RPMI8226 (cell line): ENCODE data around the gene FRA10AC1.
"Not testable (repeated sequence)": the region's sequence is repeated elsewhere in the genome, so short reads cannot be mapped to it uniquely, and the experiment has no call there.

ENCODE experiments used
- DNase-seq: peaks from one replicate; pipeline ENCODE4 v3.0.0-alpha.2; 2015

FRA10AC1 gene

DNA sequence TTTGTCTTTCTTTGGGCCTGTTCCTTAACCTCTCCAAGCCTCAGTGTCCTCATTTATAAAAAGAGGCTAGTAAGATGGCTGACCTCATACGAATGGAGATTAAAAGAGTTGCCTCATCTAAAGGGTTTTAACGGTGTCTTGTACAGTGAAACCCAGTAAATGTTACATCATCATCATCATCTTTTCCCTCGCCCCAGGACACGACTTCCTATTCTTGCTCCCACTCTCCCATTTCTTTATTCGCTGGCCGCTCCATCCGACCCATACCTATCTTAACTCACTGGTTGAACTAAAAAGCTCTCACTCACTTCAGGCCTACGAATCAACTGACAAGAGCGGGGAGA is 554 bp downstream of the FRA10AC1 start:
- no peak for DNase-seq

DNA sequence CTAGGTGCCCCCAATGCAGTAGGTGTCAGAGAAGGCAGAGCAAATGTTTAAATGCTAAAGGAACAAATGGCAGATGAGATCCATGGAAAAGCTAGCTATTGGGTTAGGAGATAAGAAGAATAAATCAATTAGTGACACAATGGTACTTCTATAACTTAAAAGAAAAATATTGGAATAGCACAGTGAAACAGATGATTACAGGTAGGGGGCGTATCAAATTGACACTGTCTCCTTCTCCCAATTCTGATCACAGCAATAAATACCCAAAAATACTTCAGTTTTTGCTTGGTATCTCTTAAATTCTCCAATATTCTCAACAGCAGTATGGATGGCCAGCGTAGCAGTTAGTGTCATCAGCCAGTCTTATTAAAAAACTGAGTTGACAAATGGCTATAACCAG is 5.2 kb downstream of the FRA10AC1 start:
- DNase-seq: no peak

- DNase-seq: not testable (repeated sequence)
These were observed 5.8 kb downstream of the FRA10AC1 start for GRCh38 chr10:93696582-93696981.

- DNase-seq: no peak
These were observed 6.7 kb downstream of the FRA10AC1 start for GRCh38 chr10:93695740-93696139.

- DNase-seq: no peak
These were observed 14.7 kb downstream of the FRA10AC1 start for GRCh38 chr10:93687737-93688136.

DNA sequence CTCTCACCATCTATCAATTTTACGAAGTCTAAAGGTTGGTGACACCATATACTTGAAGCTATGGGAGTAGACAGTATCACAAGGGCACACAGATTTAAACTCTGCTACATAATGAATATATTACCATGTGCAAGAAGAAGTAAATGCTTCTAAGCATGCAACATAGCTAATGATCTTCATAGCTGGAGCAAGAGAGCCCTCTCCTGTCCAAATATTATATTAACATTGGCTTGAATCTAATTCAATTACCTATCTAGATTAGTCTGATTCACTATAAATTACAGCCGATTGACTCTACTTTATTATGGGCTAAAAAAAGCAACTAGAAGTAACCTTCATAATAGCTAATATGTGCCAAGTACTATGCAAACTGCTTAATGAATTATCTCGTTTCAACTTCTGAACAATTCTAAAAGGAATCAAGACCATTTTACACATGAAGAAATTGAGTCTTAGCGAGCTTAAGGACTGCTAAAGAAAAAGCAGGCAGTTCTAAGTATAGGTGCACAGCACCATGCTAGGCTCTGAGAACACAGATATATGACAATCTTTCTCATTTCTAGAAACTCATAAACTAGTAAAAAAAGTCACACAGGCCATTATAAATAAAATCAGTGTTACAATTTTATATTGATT is 21.9 kb downstream of the FRA10AC1 start:
- DNase-seq: peak; percentile 43

GRCh38 chr10:93678805-93679587 is 23.4 kb downstream of the FRA10AC1 start:
- DNase-seq: no peak

DNA sequence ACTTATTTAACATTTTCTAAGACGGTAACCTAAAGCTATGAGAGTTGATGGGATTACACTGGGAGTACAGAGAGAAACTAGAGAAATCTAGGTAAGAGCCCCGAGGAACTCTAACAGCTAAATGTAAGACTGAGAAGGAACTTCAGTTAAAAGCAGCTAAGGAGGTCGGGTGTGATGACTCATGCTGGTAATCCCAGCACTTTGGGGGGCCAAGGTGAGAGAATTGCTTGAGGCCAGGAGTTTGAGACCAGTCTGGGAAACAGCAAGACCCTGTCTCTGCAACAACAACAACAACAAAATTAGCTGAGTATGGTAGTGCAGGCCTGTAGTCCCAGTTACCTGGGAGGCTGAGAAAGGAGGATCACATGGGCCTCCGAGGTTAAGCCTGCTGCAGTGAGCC is 24.0 kb downstream of the FRA10AC1 start:
- no peak for DNase-seq

- no peak for DNase-seq
These were observed 28.6 kb downstream of the FRA10AC1 start for GRCh38 chr10:93673791-93674190.

GRCh38 chr10:93672890-93673289 is 29.5 kb downstream of the FRA10AC1 start:
- no peak for DNase-seq

DNA sequence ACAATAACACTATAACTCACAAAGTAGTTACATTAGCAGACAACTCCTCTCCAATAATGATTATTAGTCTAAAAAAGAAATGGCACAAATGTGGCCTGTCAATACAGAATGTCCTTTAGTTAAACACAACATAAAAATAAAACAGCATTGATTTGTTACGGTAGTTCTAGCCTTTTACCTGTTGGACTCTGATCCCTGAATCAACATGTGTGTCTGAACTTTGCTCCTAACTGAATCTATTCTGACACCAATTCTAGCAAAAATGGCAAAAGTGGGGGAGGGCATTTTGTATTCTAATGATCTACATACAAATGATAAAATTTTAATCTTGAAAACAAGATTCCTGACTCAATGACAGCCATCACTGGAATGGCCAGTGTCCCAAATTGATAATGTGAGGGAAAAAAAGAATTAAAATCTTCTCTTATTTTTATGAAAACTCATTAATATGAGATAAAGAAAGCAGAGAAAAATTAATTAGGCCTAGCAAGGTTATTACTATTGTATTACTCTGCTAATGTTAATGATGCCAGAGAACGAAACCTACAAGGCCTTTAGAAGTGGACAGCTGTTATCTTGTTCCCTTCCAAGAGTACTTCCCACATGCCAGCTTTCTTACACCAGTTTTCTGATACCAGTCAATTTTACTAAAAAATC is 30.2 kb downstream of the FRA10AC1 start:
- DNase-seq: no peak

- DNase-seq: no peak
These were observed 31.4 kb downstream of the FRA10AC1 start for GRCh38 chr10:93671042-93671441.

- no peak for DNase-seq
These were observed 32.0 kb downstream of the FRA10AC1 start for GRCh38 chr10:93670372-93670771.

- DNase-seq: no peak
These were observed 34.6 kb downstream of the FRA10AC1 start for GRCh38 chr10:93667795-93668194.

DNA sequence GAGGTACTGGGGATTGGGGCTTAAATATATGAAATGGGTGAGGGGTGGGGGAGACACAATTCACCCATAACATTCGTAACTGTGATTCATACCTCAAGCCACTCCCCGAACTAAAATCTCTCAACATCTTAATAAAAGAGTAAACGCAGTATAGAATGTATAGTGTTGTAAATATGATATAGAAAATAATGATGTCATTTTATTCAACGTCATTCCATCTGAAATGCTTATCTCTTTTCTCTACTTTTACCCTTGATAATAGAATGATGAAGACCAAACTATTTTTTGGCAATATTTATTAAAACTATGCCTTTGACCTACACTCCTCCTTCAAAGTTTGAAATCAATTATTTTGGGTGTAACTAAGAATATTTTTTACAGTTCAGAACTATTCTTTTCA is 36.4 kb downstream of the FRA10AC1 start:
- DNase-seq: no peak

GRCh38 chr10:93657757-93658156 is 44.6 kb downstream of the FRA10AC1 start:
- DNase-seq: no peak

DNA sequence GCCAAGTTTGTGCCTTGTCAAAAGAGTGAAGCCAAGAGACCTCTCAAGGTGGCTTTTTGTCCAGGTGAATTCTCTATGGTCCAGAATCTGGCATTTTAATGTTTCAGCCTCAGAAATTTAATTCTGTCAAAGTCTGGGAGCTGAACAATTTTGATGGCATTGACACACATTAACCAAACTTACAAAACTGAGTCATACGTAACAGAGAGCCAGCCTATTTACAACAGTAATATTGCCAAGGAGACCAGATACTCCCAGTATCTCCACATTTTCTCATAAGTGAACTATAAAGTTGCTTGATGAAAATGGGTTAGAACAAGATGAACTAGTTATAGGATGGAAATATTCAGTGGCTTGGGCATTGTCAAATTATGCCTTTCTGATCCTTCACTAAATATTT is 46.2 kb downstream of the FRA10AC1 start:
- DNase-seq: no peak

GRCh38 chr10:93654201-93654600 is 48.2 kb downstream of the FRA10AC1 start:
- DNase-seq: no peak

GRCh38 chr10:93652857-93653256 is 49.5 kb downstream of the FRA10AC1 start:
- DNase-seq: no peak

DNA sequence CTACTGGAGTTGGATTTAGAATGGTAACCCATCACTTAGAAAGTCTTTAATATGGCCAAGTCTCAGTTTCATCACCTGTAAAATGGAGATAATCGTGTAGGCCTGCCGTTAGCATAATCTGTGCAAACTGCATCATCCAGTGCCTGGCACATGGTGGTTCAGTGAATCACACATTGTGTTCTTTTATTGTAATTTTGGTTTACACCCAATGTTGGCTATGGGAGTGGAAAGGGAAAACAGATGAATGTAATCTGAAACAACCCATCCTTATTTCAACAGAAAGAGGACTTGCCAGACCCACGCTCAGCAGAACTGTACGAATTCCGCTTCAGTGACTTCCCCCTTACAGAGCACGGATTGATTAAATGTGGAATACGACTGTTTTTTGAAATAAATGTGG is 62.6 kb downstream of the FRA10AC1 start:
- no peak for DNase-seq

DNA sequence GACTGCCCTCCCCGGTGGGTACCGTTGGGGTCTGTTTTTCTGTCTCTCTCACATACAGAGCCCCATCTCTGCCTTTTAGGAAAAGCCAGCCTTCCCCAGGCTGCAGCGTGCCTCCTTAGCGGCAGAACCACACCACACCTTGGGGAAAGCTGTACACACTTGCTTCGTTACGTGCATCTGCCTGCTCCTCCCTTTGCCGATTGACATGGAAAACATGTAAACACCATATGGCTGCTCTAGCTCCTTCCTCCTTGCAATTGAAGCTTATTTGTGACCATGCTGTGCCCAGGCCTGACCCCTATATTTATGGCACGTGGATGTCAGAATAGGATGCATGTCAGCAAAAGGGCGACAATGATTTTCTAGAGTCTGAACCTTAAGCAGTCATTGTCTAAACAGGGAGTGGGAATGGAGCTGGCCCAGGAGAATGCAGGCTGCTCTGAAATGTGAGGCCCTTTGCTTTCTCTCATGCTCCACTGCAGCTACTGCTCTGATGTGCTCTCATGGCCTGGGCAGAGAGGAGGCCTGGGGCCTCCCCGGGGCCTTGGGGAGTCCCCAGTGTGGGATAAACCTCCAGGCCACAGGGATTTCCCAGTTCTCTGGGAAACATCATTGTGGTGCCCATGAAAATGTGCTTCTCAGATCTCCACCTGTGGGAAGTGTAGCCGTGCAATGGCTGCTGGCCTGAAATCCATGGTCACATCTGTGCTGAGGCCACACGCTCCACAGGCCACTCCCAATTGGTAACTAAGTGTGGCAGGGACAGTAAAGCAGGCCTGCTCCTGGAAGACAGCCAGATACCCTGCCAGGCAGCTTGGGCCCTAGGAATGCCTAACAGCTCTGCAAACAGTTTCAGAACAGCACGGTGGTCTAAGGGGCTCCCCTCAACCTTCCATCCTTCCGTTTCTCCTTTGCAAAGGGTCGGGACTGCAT is 71.5 kb downstream of the FRA10AC1 start:
- DNase-seq: no peak

GRCh38 chr10:93629647-93630305 is 72.6 kb downstream of the FRA10AC1 start:
- DNase-seq: no peak

DNA sequence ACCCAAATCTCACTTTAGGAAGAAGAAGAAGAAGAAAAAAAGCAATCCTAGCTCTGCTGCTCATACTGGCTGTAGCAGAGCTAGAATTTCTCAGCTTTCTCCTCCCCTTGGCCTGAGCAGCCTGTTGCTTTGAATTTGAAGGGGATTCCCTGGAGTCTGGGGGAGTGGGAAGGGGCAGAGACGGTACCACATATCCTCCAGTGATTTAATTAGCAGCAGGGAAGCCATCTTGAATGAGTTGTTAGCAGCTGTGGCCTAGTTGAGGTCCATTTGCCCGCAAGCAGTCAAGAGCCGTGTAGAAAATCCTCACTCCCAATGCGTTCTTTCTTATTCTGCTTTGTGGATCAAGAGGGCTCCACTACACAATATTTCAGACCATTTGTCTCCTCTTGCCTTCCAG is 73.5 kb downstream of the FRA10AC1 start:
- no peak for DNase-seq
